A549 treated with CORT108297 at 1 μM for 4 hours (cell line): Measurements from ENCODE around the gene ASXL1. TPM values are rescaled to one million over a fixed set of nuclear protein-coding genes. Genes with fewer than 3 reads are reported as not detected.

Experiments used
- total RNA-seq: library from RNA; stranded (reverse); fragments of 200-300 nt; extraction: Qiagen RNA extraction; gene quantifications from 5 replicates; pipeline ENCODE4 v1.2.3, GENCODE V29; 2022

Gene ASXL1
- 28.8 to 36.3 TPM (median 33.7 TPM) in 5 replicates for total RNA-seq

GRCh38 chr20:32357869-32358631, at the start of gene ASXL1:
TSS of gene ASXL1 (plus strand) at chr20:32358331. CDS start at chr20:32358776, 445 bp downstream.

Other genes starting within 250 kb of the ASXL1 start
- gene TM9SF4, start 248.6 kb upstream of the ASXL1 start, total RNA-seq: 33.6 to 39.4 TPM (median 38.7 TPM) in 5 replicates
- gene PLAGL2, start 150.6 kb upstream of the ASXL1 start, total RNA-seq: 11.4 to 12.9 TPM (median 12.6 TPM) in 5 replicates
- gene POFUT1, start 150.5 kb upstream of the ASXL1 start, total RNA-seq: 37.0 to 47.3 TPM (median 42.1 TPM) in 5 replicates
- 22.1 to 26.6 TPM (median 25.8 TPM) in 5 replicates for gene KIF3B, start 80.7 kb upstream of the ASXL1 start, total RNA-seq
- gene NOL4L, start 227.0 kb downstream of the ASXL1 start, total RNA-seq: 11.1 to 13.5 TPM (median 12.4 TPM) in 5 replicates